AG09309 (cell line): Measurements from ENCODE around the gene SCN5A.
"Not testable (repeated sequence)": the region's sequence is repeated elsewhere in the genome, so short reads cannot be mapped to it uniquely, and the experiment has no call there.

Source experiments
- DNase-seq: peaks from one replicate; pipeline ENCODE4 v3.0.0-alpha.2; 2010; ENCODE audit warnings: low read depth
- H3K4me3 ChIP-seq: 2 replicates; pipeline ENCODE4 v1.5.1; 2011; ENCODE audit warnings: mild to moderate bottlenecking, low read depth, low read length, moderate library complexity; ENCODE audit not compliant: control insufficient read depth
- TF ChIP-seq, protein P1 (sequence below): IDR thresholded peaks from 2 replicates; pipeline ENCODE4 v1.5.1; 2011; ENCODE audit warnings: mild to moderate bottlenecking, low read depth, low read length, inconsistent platforms; ENCODE audit not compliant: insufficient read depth, control insufficient read depth; ENCODE audit errors: missing control alignments

The SCN5A gene

GRCh38 chr3:38576131-38576525 lies 73.4 kb downstream of the SCN5A start:
- TF ChIP-seq, protein P1, sequence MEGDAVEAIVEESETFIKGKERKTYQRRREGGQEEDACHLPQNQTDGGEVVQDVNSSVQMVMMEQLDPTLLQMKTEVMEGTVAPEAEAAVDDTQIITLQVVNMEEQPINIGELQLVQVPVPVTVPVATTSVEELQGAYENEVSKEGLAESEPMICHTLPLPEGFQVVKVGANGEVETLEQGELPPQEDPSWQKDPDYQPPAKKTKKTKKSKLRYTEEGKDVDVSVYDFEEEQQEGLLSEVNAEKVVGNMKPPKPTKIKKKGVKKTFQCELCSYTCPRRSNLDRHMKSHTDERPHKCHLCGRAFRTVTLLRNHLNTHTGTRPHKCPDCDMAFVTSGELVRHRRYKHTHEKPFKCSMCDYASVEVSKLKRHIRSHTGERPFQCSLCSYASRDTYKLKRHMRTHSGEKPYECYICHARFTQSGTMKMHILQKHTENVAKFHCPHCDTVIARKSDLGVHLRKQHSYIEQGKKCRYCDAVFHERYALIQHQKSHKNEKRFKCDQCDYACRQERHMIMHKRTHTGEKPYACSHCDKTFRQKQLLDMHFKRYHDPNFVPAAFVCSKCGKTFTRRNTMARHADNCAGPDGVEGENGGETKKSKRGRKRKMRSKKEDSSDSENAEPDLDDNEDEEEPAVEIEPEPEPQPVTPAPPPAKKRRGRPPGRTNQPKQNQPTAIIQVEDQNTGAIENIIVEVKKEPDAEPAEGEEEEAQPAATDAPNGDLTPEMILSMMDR: no peak
- no peak overlapping the region for H3K4me3 ChIP-seq
- DNase-seq: no peak

DNA sequence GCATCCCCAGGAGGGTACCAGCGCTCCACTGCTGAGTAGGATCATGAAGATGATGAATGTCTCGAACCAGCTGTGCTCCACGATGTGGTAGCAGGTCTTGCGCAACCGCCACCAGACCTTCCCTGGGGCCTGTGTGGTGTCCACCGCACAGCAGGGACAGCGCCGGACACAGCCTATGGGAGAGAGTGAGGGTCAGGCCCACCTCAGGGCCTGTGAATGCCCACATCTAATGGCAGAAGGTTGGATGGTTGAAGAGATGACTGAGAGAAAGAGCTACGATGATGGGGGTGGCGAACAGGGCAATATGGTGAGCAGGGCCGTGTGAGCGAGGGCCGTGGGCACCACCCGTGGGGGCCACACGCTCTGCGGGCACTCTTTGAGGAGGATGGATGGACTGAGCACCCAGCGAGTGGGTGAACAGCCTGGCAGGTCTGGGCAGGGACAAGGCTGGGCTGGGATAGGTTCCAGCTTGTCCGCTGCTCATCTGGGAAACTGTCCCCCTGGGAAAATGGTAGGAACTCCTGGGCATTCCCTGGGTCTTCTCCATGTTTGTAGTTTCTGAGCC lies 74.1 kb downstream of the SCN5A start:
- no peak overlapping the region for H3K4me3 ChIP-seq
- DNase-seq: no peak
- TF ChIP-seq, protein P1: no peak

DNA sequence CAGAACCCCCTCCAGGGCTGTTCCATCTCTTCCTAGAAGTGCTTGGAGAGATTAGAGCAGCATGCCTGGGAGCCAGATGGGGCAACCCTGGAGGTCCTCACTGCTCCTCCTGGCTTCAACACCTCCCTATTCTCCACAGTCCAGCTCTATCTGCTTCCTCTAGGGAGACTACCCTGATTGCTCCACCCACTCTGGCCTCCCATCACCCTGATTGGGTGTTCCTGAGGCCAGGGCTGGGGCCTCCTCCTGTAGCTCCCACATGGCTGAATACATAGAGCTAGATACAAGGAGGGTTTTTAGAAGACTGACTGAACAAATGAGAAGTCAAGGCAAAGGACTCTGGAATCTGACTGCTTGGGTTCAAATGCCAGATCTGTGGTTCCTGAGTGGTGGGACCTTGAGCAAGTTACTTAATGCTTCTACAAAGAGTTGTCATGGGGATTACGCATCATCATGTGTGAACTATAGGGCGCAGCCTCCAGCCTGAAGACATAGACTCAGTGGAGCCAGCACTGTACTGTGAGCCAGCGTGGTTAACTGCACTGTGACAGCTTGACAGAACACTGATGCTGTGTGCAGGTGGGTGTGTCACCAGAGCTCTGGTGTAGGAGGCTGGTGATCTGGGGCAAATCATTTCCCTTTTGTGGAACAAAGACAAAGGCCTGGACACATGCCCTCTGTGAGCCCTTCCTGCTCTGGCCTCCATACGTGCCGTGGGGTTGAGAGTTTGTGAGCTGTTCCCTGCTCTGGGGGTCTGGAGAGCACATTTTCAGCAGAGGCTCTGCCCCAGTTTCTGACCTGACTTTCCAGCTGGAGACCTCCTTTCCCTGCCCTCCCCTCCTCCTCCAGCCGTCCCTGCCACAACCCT lies 74.8 kb downstream of the SCN5A start:
- H3K4me3 ChIP-seq: no peak overlapping the region
- DNase-seq: no peak
- TF ChIP-seq, protein P1: no peak

- no peak overlapping the region for H3K4me3 ChIP-seq
- no peak for DNase-seq
- TF ChIP-seq, protein P1: no peak
Observed at GRCh38 chr3:38573556-38573955, 75.9 kb downstream of the SCN5A start.

GRCh38 chr3:38573111-38573510 lies 76.4 kb downstream of the SCN5A start:
- H3K4me3 ChIP-seq: no peak overlapping the region
- DNase-seq: no peak
- TF ChIP-seq, protein P1: no peak

DNA sequence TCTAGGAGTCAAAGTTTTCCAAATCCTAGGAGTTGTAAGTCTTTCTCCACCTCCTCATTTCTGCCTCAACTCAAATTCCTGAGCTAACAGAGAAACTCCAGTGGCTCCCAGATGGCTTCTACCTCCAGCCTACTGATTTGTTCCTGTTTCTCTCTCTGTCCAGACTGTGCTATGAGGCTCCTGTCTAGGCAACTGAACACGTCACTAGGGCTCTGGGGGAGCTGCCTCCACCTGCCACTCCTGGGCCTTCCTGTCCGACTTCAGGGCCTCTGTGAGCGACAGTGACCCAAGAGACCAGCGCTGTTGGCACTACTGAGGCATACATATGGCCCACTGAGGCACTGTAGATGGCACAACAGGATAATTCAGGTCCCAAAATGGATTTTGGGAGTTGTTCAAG lies 82.0 kb downstream of the SCN5A start:
- no peak overlapping the region for H3K4me3 ChIP-seq
- TF ChIP-seq, protein P1: no peak
- no peak for DNase-seq

- not testable (repeated sequence) for H3K4me3 ChIP-seq, DNase-seq
Observed at GRCh38 chr3:38566794-38567193, 82.7 kb downstream of the SCN5A start.
